Ovary (tissue), 3 donors: ENCODE data around the gene CRELD2.

Experiments used
- CTCF ChIP-seq, 3 donors: fragments of 450-650 bp in 2 of 3; fragments of 200-600 bp in 1 of 3; IDR thresholded peaks; one replicate each; pipeline versions ENCODE4 v1.5.1 to v1.8.0; 2016 to 2022; ENCODE audit warnings: antibody characterized with exemption in 3 of 3, mild to moderate bottlenecking in 1 of 3
- POLR2A ChIP-seq: fragments of 450-650 bp; IDR thresholded peaks from one replicate; pipeline ENCODE4 v1.6.1; 2017; ENCODE audit warnings: antibody characterized with exemption, mild to moderate bottlenecking, moderate library complexity
- donor health status: DM: no; HTN: no; CAD: no.

GRCh38 chr22:49911881-49912625 is 6.4 kb upstream of the CRELD2 start:
- TF ChIP-seq POLR2A (no peak), CTCF (IDR thresholded peaks at IDR 0.05) (no peak)
